Muscle of back (tissue), 11 donors: ENCODE data around the gene NRG3. TPM values are rescaled to one million over a fixed set of nuclear protein-coding genes. Genes with fewer than 3 reads are reported as not detected.

Source experiments
- DNase-seq, 3 donors: peaks; one replicate each; pipeline versions ENCODE4 v3.0.0 to v3.0.0-alpha.2; 2013
- polyA plus RNA-seq, 10 donors: library from polyadenylated mRNA; unstranded; fragments of 120-200 nt; gene quantifications; one replicate each; pipeline ENCODE4 v1.2.1, GENCODE V29; 2013; ENCODE audit not compliant: insufficient read length in 10 of 10

The NRG3 gene
- polyA plus RNA-seq, 10 donors = 0.12 to 0.64 (median 0.21) TPM

- no peak for DNase-seq
These were observed 689.6 kb downstream of the NRG3 start for GRCh38 chr10:82564353-82565196.

DNA sequence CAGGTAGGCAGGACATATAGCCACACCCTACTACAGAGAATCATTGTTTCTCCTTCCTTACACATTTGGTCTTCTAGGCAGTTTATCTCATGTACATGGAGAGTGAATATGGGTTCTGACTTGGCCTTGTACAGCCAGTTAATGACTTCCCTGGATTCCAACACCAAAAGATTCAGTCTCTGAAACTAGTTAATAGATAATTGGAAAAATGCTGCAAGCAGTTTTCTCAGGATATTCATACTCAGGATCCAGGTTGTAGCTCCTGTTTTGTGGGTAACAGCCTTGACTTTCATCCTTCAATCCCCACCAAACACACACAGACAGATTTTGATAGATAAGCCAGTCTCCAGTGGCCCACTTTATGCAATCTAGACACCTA is 690.2 kb downstream of the NRG3 start:
- no peak for DNase-seq

DNA sequence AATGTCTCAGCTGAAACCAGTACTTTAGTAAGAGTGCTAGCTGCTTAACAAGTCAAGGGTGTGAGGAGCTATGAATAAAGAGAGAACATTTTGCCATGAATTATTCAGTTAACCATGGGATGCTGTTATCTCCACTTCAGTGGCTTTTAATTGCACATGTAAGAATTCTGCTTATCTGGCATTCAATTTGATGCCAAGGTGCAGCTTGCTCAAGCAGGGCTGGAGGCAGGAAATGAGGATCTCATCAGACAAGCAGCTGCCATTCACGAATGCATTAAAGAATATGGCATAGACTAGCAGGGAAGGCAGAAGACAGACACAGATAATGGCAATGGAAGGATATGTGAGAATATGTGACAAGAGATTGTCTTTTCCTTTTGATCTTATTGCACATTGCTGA is 697.8 kb downstream of the NRG3 start:
- no peak for DNase-seq

DNA sequence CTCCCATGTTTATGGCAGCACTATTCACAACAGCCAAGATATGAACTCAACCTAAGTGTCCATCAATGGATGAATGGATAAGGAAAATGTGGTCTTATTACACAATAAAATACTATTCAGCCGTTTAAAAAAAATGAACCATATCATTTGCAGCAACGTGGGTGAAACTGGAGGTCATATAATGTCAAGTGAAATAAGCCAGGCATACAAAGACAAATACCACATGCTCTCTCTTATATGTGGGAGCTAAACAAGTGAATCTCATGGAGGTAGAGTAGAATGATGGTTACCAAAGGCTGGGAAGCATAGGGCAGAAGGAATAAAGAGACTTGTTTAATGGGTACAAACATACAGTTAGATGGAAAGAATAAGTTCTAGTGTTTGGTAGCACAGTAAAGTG is 699.1 kb downstream of the NRG3 start:
- no peak for DNase-seq

DNA sequence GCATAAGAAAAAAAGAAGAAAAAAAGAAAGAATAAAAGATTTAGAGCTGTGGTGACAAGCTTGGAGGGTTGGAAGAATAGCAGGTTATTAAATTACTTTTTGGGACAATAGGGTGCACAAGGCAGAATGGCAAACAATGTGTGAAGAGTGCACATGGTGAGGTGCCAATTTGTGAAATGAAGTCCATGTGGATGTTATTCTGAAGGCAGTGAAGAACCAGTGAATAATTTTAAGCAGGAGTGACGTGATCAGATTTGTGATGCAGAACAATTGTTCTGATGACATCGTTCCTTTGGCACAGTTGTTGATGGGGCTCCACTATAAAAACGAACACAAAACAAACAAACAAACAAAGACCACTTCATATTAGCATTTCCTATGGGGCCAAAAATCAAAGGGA is 700.3 kb downstream of the NRG3 start:
- no peak for DNase-seq

- DNase-seq = no peak
These were observed 701.1 kb downstream of the NRG3 start for GRCh38 chr10:82576093-82576492.

DNA sequence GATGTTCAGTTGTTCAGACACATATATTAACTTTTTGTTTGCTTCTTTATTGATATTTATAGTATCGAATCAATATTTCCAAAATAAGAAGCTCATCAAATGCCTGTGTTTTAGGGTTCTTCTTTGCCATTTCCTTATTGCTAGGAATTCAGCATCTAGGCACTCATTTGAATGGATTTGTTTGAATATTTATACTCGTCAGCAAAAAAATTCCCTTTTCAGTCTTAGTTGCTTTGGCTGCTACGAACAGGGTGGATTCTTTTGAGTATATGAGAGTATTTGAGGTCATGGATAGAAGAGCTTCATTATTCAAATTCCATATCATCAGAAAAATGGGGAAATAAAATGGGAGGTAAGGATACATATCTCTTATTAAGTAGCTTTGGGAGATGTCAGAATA is 706.9 kb downstream of the NRG3 start:
- DNase-seq = no peak

GRCh38 chr10:82591421-82591820 is 716.4 kb downstream of the NRG3 start:
- no peak for DNase-seq

DNA sequence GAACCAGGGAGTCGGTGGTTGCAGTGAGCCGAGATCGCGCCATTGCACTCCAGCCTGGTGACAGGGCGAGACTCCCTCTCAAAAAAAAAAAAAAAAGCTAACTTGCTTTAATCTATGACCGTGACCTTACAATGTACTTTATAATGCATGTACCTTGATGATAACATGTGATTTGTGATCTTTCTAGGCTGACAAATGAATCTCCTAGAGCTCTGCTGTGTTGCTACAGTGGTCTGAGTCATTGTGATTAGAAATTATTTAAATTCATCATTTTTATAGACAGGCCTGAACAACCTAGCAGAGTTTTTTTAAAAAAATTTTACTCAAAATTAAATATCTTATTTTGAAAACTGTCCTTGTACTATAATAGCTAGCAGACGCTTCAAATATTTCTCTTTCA is 722.8 kb downstream of the NRG3 start:
- DNase-seq = no peak

- DNase-seq = no peak
These were observed 734.9 kb downstream of the NRG3 start for GRCh38 chr10:82609845-82610244.

DNA sequence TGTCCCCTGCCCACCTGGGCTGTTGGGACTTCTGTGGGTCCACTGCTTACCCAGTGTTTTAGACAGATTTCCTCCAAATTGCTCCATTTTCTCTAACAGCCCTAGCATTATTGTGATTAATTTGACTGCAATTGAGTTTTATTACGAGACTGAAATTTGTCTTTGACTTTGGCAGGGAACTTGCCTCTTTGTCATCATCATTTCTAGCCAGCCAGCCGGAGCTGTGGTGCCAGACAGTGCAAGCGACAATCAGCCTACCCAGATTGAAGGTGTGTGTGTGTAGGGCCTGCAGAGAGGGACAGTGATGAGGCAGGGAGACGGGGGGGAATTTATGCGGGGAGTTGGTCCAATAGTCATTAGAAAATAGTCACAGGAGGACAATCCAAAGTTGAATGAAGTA is 743.0 kb downstream of the NRG3 start:
- no peak for DNase-seq

DNA sequence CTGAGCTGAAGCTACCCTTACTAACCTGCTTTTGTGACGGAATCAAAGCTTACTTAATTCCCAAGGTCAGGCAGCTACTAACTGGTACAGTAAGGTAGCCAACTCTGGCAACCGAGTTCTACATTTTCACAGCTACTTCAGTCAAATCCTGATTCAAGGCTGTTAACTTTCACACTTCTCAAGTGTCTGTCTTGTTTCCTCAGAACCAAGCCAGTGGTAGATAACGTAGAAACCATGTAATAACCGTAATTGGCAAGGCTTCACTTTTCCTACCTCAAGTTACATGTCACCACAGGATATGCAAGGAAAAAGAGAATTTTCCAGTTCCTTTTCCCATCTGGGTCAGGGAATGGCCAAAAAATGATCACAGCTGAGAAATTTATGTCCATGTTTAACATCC is 746.7 kb downstream of the NRG3 start:
- DNase-seq = no peak

- DNase-seq = no peak
These were observed 747.5 kb downstream of the NRG3 start for GRCh38 chr10:82622479-82622878.

GRCh38 chr10:82625512-82626189 is 750.7 kb downstream of the NRG3 start:
- DNase-seq = no peak

DNA sequence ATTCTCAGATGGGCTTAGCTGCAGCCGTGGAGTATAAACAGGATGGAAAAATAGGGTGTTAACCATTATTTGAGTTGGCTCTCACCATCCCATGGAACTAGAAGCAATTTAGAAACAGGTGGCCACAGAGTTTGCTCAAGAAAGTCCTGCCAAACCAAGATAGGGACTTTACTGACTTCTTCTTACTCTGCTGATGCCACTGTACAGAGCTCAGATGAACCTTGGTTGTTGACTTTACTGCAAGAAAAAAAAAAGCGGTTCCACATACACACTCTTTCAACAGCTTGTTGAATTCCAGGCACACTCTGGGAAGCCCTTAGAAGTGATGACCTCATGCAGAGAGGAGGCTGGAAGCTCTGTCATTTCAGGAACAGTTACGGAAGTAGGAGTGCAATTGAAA is 753.4 kb downstream of the NRG3 start:
- no peak for DNase-seq

DNA sequence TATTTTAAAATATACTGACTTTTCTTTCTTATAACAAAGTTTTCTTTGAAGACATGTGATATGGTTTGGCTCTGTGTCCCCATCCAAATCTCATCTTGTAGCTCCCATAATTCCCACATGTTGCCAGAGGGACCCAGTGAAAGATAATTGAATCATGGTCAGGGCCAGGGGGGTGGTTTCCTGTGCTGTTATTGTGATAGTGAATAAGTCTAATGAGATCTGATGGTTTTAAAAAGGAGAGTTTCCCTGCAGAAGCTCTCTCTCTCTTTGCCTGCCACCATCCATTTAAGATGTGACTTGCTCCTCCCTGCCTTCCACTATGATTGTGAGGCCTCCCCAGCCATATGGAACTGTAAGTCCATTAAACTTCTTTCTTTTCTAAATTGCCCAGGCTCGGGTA is 768.1 kb downstream of the NRG3 start:
- DNase-seq = no peak

DNA sequence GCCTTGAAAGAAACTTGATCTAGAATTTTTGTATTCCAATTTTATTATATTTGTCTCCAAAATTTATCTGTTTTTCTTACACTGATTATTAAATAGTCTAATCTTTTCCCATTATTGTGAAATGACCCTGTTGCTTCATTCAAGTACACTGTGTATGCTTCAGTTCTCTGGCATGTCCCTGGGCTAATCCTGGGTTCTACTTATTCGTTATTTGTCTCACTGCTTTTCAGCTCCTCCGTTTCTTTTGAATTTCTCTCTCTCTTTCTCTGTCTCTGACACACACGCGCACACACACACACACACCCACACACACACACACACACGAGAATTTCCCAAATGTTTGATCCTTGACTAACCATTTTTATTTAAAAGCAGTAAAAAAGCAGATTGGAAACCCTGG is 768.6 kb downstream of the NRG3 start:
- no peak for DNase-seq

DNA sequence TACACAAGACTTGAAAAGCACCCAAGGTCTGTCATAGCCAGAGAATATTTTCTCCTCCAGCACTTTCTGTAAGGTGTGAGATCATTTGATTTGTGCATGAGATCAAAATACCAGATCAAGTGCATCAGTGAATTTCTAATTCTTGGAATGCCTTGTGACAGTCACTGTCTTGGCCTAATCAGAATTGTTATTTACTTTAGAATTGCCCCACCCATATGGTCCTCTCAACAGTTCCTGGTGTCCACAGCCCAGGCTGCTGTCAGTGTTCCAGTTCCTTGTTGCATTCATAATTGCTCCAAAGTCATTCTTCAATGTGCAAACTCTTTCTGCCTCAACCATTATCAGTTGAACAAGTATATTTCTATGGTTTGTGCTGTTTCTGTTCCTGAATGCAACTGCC is 770.2 kb downstream of the NRG3 start:
- no peak for DNase-seq

GRCh38 chr10:82653244-82654155 is 778.5 kb downstream of the NRG3 start:
- no peak for DNase-seq

- no peak for DNase-seq
These were observed 785.2 kb downstream of the NRG3 start for GRCh38 chr10:82660205-82660604.

- DNase-seq = no peak
These were observed 786.0 kb downstream of the NRG3 start for GRCh38 chr10:82660986-82661385.

DNA sequence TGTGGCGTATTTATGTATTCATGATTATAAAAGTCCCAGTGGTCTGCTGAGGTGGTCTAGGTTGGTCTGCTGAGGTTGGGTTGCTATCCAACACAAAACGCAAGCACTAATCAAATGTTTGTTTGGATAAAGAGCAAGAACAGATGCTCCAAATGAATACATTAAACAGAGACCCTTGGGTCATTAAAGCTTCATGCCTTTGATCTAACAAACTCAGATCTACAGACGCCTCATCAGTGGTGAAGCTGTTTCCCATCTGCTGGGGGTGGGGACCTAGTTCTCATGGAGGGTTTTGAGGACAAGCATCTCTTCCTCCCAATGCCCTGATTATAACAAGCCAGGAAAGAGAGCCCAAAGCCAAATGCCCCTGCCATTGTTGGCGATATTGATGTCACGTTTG is 786.7 kb downstream of the NRG3 start:
- DNase-seq = no peak
